Stomach (tissue), 4 donors: ENCODE measurements around the gene LBX1.

Experiments
- CTCF ChIP-seq, 7 experiments: fragments of 450-650 bp in 4 of 7; fragments of 200-600 bp in 3 of 7; sonication (generic) in 3 of 7; IDR thresholded peaks; one replicate each; pipeline ENCODE4 v1.5.1; 2016 to 2019; ENCODE audit warnings: antibody characterized with exemption in 7 of 7, control low read depth in 2 of 7, mild to moderate bottlenecking in 1 of 7
- POLR2A ChIP-seq, 4 donors: fragments of 450-650 bp; IDR thresholded peaks; one replicate each; pipeline ENCODE4 v1.6.1; 2016; ENCODE audit warnings: antibody characterized with exemption in 4 of 4, control low read depth in 2 of 4, mild to moderate bottlenecking in 1 of 4, moderate library complexity in 1 of 4
- POLR2AphosphoS5 ChIP-seq, 3 donors: sonication (generic); formaldehyde crosslinking; IDR thresholded peaks; one replicate each; pipeline ENCODE4 v1.6.1; 2016; ENCODE audit warnings: antibody characterized with exemption in 3 of 3

DNA sequence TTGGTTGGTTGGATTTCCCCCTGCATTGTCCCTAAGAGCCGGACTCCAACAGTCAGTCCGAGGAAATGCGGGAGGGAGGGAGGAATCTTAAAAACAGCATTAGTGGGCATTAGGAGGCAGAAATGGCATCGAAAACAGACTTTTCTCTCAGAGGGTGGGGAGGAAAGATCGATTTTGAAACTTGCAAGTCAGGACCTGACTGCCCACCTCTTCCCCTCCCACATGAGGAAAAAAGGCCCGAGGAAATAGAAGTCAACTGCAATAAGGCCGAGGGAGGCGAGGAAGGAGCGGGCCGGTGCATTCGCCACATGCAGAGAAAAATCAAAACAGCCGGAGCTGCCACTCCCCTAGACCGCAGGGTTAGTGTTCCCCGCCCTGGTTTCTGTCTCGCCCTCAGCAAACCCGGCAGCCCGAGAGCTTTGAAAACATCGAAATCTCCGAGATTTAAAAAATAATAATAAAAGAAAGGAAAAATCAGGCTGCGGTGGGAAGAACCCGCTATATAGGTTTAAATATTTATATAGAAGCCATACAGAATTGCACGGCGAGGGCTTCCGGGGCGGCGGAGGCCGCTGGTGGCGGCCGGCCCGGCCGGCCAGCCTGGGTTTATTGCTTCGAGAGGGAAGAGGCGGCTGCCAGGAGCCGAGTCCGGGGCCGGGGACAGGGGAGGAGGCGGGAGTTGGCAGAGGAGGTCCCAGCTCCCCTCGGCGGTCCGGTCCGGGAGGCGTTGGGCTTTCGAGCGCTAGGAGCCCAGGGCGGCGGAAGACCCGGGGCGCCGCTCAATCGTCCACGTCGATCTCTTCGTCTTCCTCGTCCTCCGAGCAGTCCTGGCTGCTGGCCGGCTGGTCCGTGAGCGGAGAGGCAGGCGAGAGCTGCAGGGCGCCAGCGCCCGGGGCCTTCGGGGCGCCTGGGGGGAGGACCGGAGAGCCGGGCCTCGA lies 2.5 kb downstream of the LBX1 start:
- TF ChIP-seq POLR2A (IDR thresholded peaks at IDR 0.05) (no peak), POLR2AphosphoS5 (IDR thresholded peaks at IDR 0.05) (no peak), CTCF (IDR thresholded peaks at IDR 0.05) (no peak)
